ENCODE data around the gene EYS. TPM values are rescaled to one million over a fixed set of nuclear protein-coding genes. Genes with fewer than 3 reads are reported as not detected.
A peak's percentile ranks its signal among the peaks of the same experiment; 100 is the strongest.

Gene EYS
- total RNA-seq, 1 experiment from 2014 or later: not detected

DNA sequence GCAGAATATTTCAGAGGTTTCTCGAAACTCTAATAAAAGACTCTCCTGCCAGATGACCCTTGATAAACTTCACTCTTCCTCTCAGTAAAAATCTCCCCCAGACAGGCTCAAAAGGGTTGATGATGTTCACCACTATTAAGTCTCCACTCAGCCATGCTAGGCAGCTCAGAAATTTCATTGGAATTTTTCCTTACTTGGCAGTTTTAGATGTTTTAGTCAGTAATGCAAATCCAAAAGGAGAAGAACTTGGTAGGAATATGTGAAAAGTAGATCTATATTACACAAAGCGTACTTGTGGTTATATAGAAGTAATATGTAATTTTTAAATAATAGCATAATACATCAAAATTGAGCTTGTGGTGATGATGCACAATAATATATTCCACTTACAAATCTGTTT, 1738.4 kb downstream of the EYS start:
- no CpG with 5 or more reads among the region's 2 CpGs for WGBS (ENCODE audit: extremely low coverage, insufficient read length, low lambda C conversion rate)
- no peak overlapping the region for H2BK12ac ChIP-seq (ENCODE audit: insufficient read length, low read depth, low read length)

More for the DNA sequence above, 1738.4 kb downstream of the EYS start:
- no peak for DNase-seq
- Histone ChIP-seq H2BK20ac (ENCODE audit: low read depth, low read length, poor library complexity, severe bottlenecking) (no peak overlapping the region), H4K91ac (ENCODE audit: insufficient read length, low read depth, low read length) (no peak overlapping the region), H3K23me2 (ENCODE audit: insufficient read length, low read depth, low read length, poor library complexity, severe bottlenecking) (no peaks in the 10 kb centered on the region), H2BK15ac (ENCODE audit: low read depth, low read length) (no peak overlapping the region), H3K79me1 (ENCODE audit: insufficient read depth, low read depth, low read length, poor library complexity, severe bottlenecking) (no peaks in the 10 kb centered on the region), H2BK5ac (ENCODE audit: insufficient read length, low read length) (no peak overlapping the region), H3K9ac (ENCODE audit: extremely low read depth, insufficient read length, low read length) (no peak overlapping the region), H2AK5ac (ENCODE audit: insufficient read length, low read length) (no peak overlapping the region), H4K8ac (replicated peaks; ENCODE audit: insufficient read length, low read depth, low read length) (no peak overlapping the region), H3K79me2 (ENCODE audit: insufficient read depth, low read length) (no peaks in the 10 kb centered on the region), H4K5ac (ENCODE audit: insufficient read length, low read depth, low read length) (no peak overlapping the region), H3K4me1 (ENCODE audit: insufficient read depth, low read length) (peaks cover 3% of the 10 kb centered on the region; the same call in 1 of the 2 replicates), H3K27me3 (ENCODE audit: insufficient read depth, low read length) (no peaks in the 10 kb centered on the region), H3K27ac (ENCODE audit: insufficient read length, low read depth, low read length) (no peak overlapping the region), H3T11ph (ENCODE audit: low read length) (no peak overlapping the region), H3K23ac (ENCODE audit: insufficient read length, low read depth, low read length) (no peak overlapping the region), H3K4me2 (ENCODE audit: insufficient read depth, insufficient read length, low read length) (no peak overlapping the region), H3K56ac (ENCODE audit: insufficient read length, low read depth, low read length) (no peak overlapping the region), H4K20me1 (ENCODE audit: control insufficient read depth, insufficient read depth, insufficient read length) (no peaks in the 10 kb centered on the region), H3K9me3 (ENCODE audit: control insufficient read depth, low read depth, low read length) (no peaks in the 10 kb centered on the region), H3K14ac (ENCODE audit: insufficient read depth, low read length) (no peak overlapping the region), H3K18ac (ENCODE audit: insufficient read length, low read depth, low read length) (no peak overlapping the region), H2BK120ac (ENCODE audit: low read depth, low read length, poor library complexity, severe bottlenecking) (no peak overlapping the region), H3K4ac (ENCODE audit: low read depth, low read length) (no peak overlapping the region), H2AFZ (ENCODE audit: low read length) (peak overlapping the region; percentile 32)
- H3K36me3 Mint-ChIP-seq (ENCODE audit: insufficient read depth in 1 of 3, low read depth in 3 of 3): peaks cover 0 to 2% (median 0%) of the 10 kb centered on the region in 3 experiments; a peak in 1 of 7 replicates
- H3K4me1 Mint-ChIP-seq: peaks cover 33 to 40% of the 10 kb centered on the region in 2 experiments
- H3K27ac Mint-ChIP-seq: no peak overlapping the region
- H3K9me3 Mint-ChIP-seq: no peaks in the 10 kb centered on the region
- no peaks in the 10 kb centered on the region for H3K27me3 Mint-ChIP-seq (ENCODE audit: low read depth)
- H3K4me3 Mint-ChIP-seq: no peak overlapping the region
- TF ChIP-seq, protein P1, sequence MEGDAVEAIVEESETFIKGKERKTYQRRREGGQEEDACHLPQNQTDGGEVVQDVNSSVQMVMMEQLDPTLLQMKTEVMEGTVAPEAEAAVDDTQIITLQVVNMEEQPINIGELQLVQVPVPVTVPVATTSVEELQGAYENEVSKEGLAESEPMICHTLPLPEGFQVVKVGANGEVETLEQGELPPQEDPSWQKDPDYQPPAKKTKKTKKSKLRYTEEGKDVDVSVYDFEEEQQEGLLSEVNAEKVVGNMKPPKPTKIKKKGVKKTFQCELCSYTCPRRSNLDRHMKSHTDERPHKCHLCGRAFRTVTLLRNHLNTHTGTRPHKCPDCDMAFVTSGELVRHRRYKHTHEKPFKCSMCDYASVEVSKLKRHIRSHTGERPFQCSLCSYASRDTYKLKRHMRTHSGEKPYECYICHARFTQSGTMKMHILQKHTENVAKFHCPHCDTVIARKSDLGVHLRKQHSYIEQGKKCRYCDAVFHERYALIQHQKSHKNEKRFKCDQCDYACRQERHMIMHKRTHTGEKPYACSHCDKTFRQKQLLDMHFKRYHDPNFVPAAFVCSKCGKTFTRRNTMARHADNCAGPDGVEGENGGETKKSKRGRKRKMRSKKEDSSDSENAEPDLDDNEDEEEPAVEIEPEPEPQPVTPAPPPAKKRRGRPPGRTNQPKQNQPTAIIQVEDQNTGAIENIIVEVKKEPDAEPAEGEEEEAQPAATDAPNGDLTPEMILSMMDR (conservative IDR thresholded peaks at IDR 0.05): no peak
